ENCODE measurements around the gene PRB3. TPM values are rescaled to one million over a fixed set of nuclear protein-coding genes. Genes with fewer than 3 reads are reported as not detected.

Gene PRB3
- total and polyA plus RNA-seq, 9 of the 15 experiments (the other 6 are each of a cell fraction or from before 2014, with no cell fraction given): 0.07 TPM; not detected in 8

- TF ChIP-seq ATF4 (CRISPR knock-in tag; IDR thresholded peaks at IDR 0.05) (no peak), SIN3B (IDR thresholded peaks at IDR 0.05; ENCODE audit: low read depth) (no peak), TARDBP (IDR thresholded peaks at IDR 0.05) (no peak), GTF2A2 (tag; IDR thresholded peaks at IDR 0.05) (no peak)
- TF ChIP-seq, protein P1, sequence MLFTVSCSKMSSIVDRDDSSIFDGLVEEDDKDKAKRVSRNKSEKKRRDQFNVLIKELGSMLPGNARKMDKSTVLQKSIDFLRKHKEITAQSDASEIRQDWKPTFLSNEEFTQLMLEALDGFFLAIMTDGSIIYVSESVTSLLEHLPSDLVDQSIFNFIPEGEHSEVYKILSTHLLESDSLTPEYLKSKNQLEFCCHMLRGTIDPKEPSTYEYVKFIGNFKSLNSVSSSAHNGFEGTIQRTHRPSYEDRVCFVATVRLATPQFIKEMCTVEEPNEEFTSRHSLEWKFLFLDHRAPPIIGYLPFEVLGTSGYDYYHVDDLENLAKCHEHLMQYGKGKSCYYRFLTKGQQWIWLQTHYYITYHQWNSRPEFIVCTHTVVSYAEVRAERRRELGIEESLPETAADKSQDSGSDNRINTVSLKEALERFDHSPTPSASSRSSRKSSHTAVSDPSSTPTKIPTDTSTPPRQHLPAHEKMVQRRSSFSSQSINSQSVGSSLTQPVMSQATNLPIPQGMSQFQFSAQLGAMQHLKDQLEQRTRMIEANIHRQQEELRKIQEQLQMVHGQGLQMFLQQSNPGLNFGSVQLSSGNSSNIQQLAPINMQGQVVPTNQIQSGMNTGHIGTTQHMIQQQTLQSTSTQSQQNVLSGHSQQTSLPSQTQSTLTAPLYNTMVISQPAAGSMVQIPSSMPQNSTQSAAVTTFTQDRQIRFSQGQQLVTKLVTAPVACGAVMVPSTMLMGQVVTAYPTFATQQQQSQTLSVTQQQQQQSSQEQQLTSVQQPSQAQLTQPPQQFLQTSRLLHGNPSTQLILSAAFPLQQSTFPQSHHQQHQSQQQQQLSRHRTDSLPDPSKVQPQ (CRISPR knock-in tag; IDR thresholded peaks at IDR 0.05; ENCODE audit: borderline replicate concordance): no peak
These were observed at the start of gene PRB3 (continued) for GRCh38 chr12:11269607-11270006.

GRCh38 chr12:11310336-11310735, 40.8 kb upstream of the PRB3 start, which contains the start of gene PRB4:
Gene PRB4, minus strand, starts transcription at chr12:11310436. Its CDS starts 38 bp downstream, at chr12:11310398.
- Histone ChIP-seq H3K9me3 (replicated peaks; ENCODE audit: control insufficient read depth, insufficient read depth, low read depth, low read length) (no peaks in the 10 kb centered on the region), H3K36me3 (ENCODE audit: control insufficient read depth, insufficient read depth, low read length) (no peaks in the 10 kb centered on the region), H3K79me2 (ENCODE audit: control insufficient read depth, insufficient read depth, low read length) (no peaks in the 10 kb centered on the region), H3K9ac (ENCODE audit: insufficient read depth in 1 of 2, low read depth in 2 of 2, low read length in 2 of 2) (no peak within 1 kb of the TSS), H2AFZ (ENCODE audit: low read depth, low read length) (no peak within 1 kb of the TSS), H3K4me3 (no peak within 1 kb of the TSS), H3K9me1 (ENCODE audit: control insufficient read depth, insufficient read depth, low read length) (no peaks in the 10 kb centered on the region), H3K4me2 (ENCODE audit: insufficient read depth, low read length) (no peak within 1 kb of the TSS), H3K27ac (ENCODE audit: extremely low read depth, low read depth, low read length) (no peak within 1 kb of the TSS), H3K27me3 (ENCODE audit: control insufficient read depth in 2 of 2, insufficient read depth in 2 of 2, low read length in 2 of 2) (no peaks in the 10 kb centered on the region), H4K20me1 (replicated peaks; ENCODE audit: control insufficient read depth, insufficient read depth, low read length) (no peaks in the 10 kb centered on the region), H3K4me1 (replicated peaks in 1 of 2; ENCODE audit: control insufficient read depth in 2 of 2, insufficient read depth in 2 of 2, low read length in 2 of 2) (no peaks in the 10 kb centered on the region)
- intact Hi-C loops (cut with micrococcal nuclease) (no loop called here), in situ Hi-C loops (cut with MboI) (no loop called here)
- no peak for ATAC-seq
- BruUV-seq (replicated peaks): no TSS peak
- CTCF ChIA-PET (ENCODE audit: low intra/inter-chr PET ratio): no interaction called here
- no peak for FAIRE-seq
- DNase-seq (ENCODE audit: extremely low read depth in 1 of 4, low spot score in 3 of 4): no peak
- WGBS (ENCODE audit: insufficient coverage, low coverage, missing lambda C conversion rate): 0% methylated on average over 3 of the region's 3 CpGs
- POLR2A ChIA-PET: no interaction called here
- TF ChIP-seq NUFIP1 (IDR thresholded peaks at IDR 0.05; ENCODE audit: partially characterized antibody) (no peak), FOXJ3 (CRISPR knock-in tag; IDR thresholded peaks at IDR 0.05) (no peak), MAX (CRISPR knock-in tag; IDR thresholded peaks at IDR 0.05) (no peak), ZNF75A (CRISPR knock-in tag; IDR thresholded peaks at IDR 0.05) (no peak), ZNF253 (CRISPR knock-in tag; conservative IDR thresholded peaks at IDR 0.05) (no peak), SIN3B (IDR thresholded peaks at IDR 0.05; ENCODE audit: low read depth) (no peak), CCNT2 (IDR thresholded peaks at IDR 0.05; ENCODE audit: borderline replicate concordance, extremely low read depth, insufficient read length, low read depth, low read length) (no peak)
- TF ChIP-seq, protein P2, sequence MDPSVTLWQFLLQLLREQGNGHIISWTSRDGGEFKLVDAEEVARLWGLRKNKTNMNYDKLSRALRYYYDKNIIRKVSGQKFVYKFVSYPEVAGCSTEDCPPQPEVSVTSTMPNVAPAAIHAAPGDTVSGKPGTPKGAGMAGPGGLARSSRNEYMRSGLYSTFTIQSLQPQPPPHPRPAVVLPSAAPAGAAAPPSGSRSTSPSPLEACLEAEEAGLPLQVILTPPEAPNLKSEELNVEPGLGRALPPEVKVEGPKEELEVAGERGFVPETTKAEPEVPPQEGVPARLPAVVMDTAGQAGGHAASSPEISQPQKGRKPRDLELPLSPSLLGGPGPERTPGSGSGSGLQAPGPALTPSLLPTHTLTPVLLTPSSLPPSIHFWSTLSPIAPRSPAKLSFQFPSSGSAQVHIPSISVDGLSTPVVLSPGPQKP (CRISPR knock-in tag; IDR thresholded peaks at IDR 0.05): no peak
- TF ChIP-seq, protein P3, sequence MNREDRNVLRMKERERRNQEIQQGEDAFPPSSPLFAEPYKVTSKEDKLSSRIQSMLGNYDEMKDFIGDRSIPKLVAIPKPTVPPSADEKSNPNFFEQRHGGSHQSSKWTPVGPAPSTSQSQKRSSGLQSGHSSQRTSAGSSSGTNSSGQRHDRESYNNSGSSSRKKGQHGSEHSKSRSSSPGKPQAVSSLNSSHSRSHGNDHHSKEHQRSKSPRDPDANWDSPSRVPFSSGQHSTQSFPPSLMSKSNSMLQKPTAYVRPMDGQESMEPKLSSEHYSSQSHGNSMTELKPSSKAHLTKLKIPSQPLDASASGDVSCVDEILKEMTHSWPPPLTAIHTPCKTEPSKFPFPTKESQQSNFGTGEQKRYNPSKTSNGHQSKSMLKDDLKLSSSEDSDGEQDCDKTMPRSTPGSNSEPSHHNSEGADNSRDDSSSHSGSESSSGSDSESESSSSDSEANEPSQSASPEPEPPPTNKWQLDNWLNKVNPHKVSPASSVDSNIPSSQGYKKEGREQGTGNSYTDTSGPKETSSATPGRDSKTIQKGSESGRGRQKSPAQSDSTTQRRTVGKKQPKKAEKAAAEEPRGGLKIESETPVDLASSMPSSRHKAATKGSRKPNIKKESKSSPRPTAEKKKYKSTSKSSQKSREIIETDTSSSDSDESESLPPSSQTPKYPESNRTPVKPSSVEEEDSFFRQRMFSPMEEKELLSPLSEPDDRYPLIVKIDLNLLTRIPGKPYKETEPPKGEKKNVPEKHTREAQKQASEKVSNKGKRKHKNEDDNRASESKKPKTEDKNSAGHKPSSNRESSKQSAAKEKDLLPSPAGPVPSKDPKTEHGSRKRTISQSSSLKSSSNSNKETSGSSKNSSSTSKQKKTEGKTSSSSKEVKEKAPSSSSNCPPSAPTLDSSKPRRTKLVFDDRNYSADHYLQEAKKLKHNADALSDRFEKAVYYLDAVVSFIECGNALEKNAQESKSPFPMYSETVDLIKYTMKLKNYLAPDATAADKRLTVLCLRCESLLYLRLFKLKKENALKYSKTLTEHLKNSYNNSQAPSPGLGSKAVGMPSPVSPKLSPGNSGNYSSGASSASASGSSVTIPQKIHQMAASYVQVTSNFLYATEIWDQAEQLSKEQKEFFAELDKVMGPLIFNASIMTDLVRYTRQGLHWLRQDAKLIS (CRISPR knock-in tag; IDR thresholded peaks at IDR 0.05): no peak

All from K562 (cell line).